Posterior vena cava (tissue), 2 donors: ENCODE data around the gene GLIS1. TPM values are rescaled to one million over a fixed set of nuclear protein-coding genes. Genes with fewer than 3 reads are reported as not detected.

Experiments
- DNase-seq: peaks from one replicate; pipeline ENCODE4 v3.0.0-alpha.2; 2020; ENCODE audit warnings: low spot score
- intact Hi-C, 2 donors: fragments of 100-400 bp; cut with DNase I; formaldehyde crosslinking; loops; one replicate each; pipeline versions ENCODE4 v1.14.1 to v1.14.2; 2022 to 2023
- total RNA-seq, 2 donors: library from RNA; stranded (reverse); fragmentation: NEBNext Ultra II Directional; extraction: Animal tissue kit (Norgen Biotek cat#: 25700); gene quantifications; one replicate each; pipeline ENCODE4 v1.2.1, GENCODE V29; 2021
- donor health status: DM: yes; HTN: yes; CAD: no.
- donor health status: DM: yes; HTN: yes; CAD: no.

Gene GLIS1
- total RNA-seq, 2 donors from 2014 or later: 0.74 to 1.7 TPM

GRCh38 chr1:53552981-53553733, 185.8 kb downstream of the GLIS1 start:
- peak; percentile 53 for DNase-seq
- intact Hi-C loops: no loop called here

GRCh38 chr1:53552146-53552861, 186.7 kb downstream of the GLIS1 start:
- intact Hi-C loops: no loop called here
- DNase-seq: peak; percentile 30

GRCh38 chr1:53551428-53551995, 187.5 kb downstream of the GLIS1 start:
- intact Hi-C loops: no loop called here
- peak; percentile 62 for DNase-seq

GRCh38 chr1:53550201-53550741, 188.7 kb downstream of the GLIS1 start:
- DNase-seq: peak; percentile 91
- intact Hi-C loops: no loop called here

GRCh38 chr1:53549781-53550180, 189.2 kb downstream of the GLIS1 start:
- intact Hi-C loops: no loop called here
- DNase-seq: peak; percentile 23

GRCh38 chr1:53549287-53549686, 189.7 kb downstream of the GLIS1 start:
- intact Hi-C loops: no loop called here
- no peak for DNase-seq

- peak; percentile 69 for DNase-seq
- intact Hi-C loops: no loop called here
Observed at GRCh38 chr1:53548031-53548491, 190.9 kb downstream of the GLIS1 start.

- intact Hi-C loops: no loop called here
- peak; percentile 53 for DNase-seq
Observed at GRCh38 chr1:53547231-53547790, 191.7 kb downstream of the GLIS1 start.

GRCh38 chr1:53546409-53547155, 192.4 kb downstream of the GLIS1 start:
- peak; percentile 67 for DNase-seq
- intact Hi-C loops: no loop called here

- intact Hi-C loops: no loop called here
- DNase-seq: peak; percentile 70
Observed at GRCh38 chr1:53545663-53546408, 193.1 kb downstream of the GLIS1 start.

GRCh38 chr1:53544728-53545515, 194.0 kb downstream of the GLIS1 start:
- intact Hi-C loops: no loop called here
- DNase-seq: peak; percentile 75

GRCh38 chr1:53543778-53544695, 194.9 kb downstream of the GLIS1 start:
- intact Hi-C loops: no loop called here
- peak; percentile 76 for DNase-seq

- intact Hi-C loops: no loop called here
- peak; percentile 74 for DNase-seq
Observed at GRCh38 chr1:53543130-53543777, 195.7 kb downstream of the GLIS1 start.

- no peak for DNase-seq
- intact Hi-C loops: no loop called here
Observed at GRCh38 chr1:53542551-53542950, 196.4 kb downstream of the GLIS1 start.

- peak; percentile 86 for DNase-seq
- intact Hi-C loops: no loop called here
Observed at GRCh38 chr1:53541761-53542550, 197.0 kb downstream of the GLIS1 start.
